CD4-positive, alpha-beta T cell (primary cell): Measurements from ENCODE around the gene GOLGA7B. TPM values are rescaled to one million over a fixed set of nuclear protein-coding genes. Genes with fewer than 3 reads are reported as not detected.

Source experiments
- ATAC-seq: fragments of 200-7000 bp; cut with Tn5 transposase; one replicate; pipeline ENCODE4 v1.10.0; 2022; ENCODE audit warnings: mild to moderate bottlenecking; ENCODE audit not compliant: poor library complexity
- CTCF ChIA-PET: fragments of 350-600 bp; sonication (Branson Sonifier 250); formaldehyde crosslinking; loops from one replicate; lab custom pipeline; 2021; ENCODE audit warnings: antibody characterized with exemption, inconsistent platforms; lab: Charles Lee
- POLR2A ChIA-PET: fragments of 350-600 bp; sonication (Branson Sonifier 250); formaldehyde crosslinking; loops from one replicate; lab custom pipeline; 2021; ENCODE audit warnings: antibody characterized with exemption, inconsistent platforms; lab: Charles Lee
- DNase-seq, 14 experiments: peaks; one replicate each; pipeline ENCODE4 v3.0.0-alpha.2; 2013 to 2020; ENCODE audit warnings: mixed read lengths in 2 of 14
- H3K27ac ChIP-seq, 2 donors: one replicate each; pipeline versions ENCODE4 v1.5.1 to v1.7.0; 2013; ENCODE audit warnings: low read length in 2 of 2, low read depth in 1 of 2, mild to moderate bottlenecking in 1 of 2
- H3K27me3 ChIP-seq, 2 experiments: 1 replicate in 1 of 2; 2 replicates in 1 of 2; pipeline versions ENCODE4 v1.6.1 to v1.7.0; 2013; ENCODE audit warnings: low read length in 2 of 2, control low read depth in 1 of 2, mild to moderate bottlenecking in 1 of 2, moderate library complexity in 1 of 2; ENCODE audit not compliant: insufficient read depth in 2 of 2, control insufficient read depth in 1 of 2
- H3K36me3 ChIP-seq: one replicate; pipeline ENCODE4 v1.6.1; 2013; ENCODE audit warnings: low read length, control low read depth; ENCODE audit not compliant: insufficient read depth
- H3K4me1 ChIP-seq: one replicate; pipeline ENCODE4 v1.6.1; 2013; ENCODE audit warnings: low read length, control low read depth; ENCODE audit not compliant: insufficient read depth
- H3K4me3 ChIP-seq: one replicate; pipeline ENCODE4 v1.5.1; 2013; ENCODE audit warnings: mild to moderate bottlenecking, low read length, moderate library complexity
- H3K9me3 ChIP-seq, 2 experiments: 1 replicate in 1 of 2; 2 replicates in 1 of 2; pipeline versions ENCODE4 v1.6.1 to v1.7.0; 2013; ENCODE audit warnings: low read length in 2 of 2, mild to moderate bottlenecking in 2 of 2, control low read depth in 1 of 2, moderate library complexity in 1 of 2; ENCODE audit not compliant: control insufficient read depth in 1 of 2, insufficient read depth in 1 of 2
- H3K27ac Mint-ChIP-seq: one replicate; pipeline ENCODE4 v1.8.0; 2020; ENCODE audit warnings: mixed read lengths
- H3K27me3 Mint-ChIP-seq: one replicate; pipeline ENCODE4 v1.8.0; 2021; ENCODE audit warnings: mixed read lengths
- H3K36me3 Mint-ChIP-seq: one replicate; pipeline ENCODE4 v1.8.0; 2021; ENCODE audit warnings: low read depth, mixed read lengths
- H3K4me1 Mint-ChIP-seq: one replicate; pipeline ENCODE4 v1.8.0; 2021; ENCODE audit warnings: low read depth, mixed read lengths
- H3K4me3 Mint-ChIP-seq: one replicate; pipeline ENCODE4 v1.8.0; 2020; ENCODE audit warnings: mild to moderate bottlenecking, mixed read lengths
- H3K9me3 Mint-ChIP-seq: one replicate; pipeline ENCODE4 v1.8.0; 2020; ENCODE audit warnings: mixed read lengths
- CTCF ChIP-seq: fragments of 200-600 bp; IDR thresholded peaks from one replicate; pipeline ENCODE4 v1.8.0; 2022; ENCODE audit warnings: antibody characterized with exemption, mild to moderate bottlenecking
- intact Hi-C, 2 experiments: fragments of 100-400 bp; cut with DNase I in 1 of 2; cut with micrococcal nuclease in 1 of 2; formaldehyde crosslinking; loops; one replicate each; pipeline versions ENCODE4 v1.15.1 to v1.9.0; 2023 to 2025; cut with DNase I, micrococcal nuclease
- total RNA-seq, 174 experiments: library from RNA in 2 of 174; stranded (reverse) in 2 of 174; gene quantifications; one replicate each; pipeline ENCODE4 v1.2.3 and lab custom pipeline; 2021 to 2026

GOLGA7B gene
- total RNA-seq, 2 experiments from 2014 or later: 4.5 to 6.1 TPM

DNA sequence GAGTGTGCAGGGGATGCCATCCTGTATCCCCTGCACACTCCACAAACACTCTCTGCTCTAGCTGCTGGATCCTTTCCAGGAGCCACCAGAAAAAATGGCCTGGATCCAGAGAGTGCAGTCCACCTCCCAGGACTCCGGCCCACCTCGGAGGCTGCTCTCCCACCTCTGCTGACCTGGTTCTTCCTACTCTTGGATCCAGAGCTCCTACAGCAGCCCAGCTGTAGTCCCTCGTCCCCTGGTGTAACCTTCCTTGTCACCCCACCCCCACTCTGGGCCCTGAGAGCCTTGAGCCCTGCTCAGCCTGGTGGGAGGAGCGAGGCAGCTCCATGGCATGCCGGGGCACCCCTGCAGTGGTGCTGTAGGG, 54.4 kb downstream of the GOLGA7B start:
- Histone ChIP-seq H3K4me1 (no peaks in the 10 kb centered on the region), H3K4me3 (no peak overlapping the region), H3K9me3 (no peaks in the 10 kb centered on the region), H3K36me3 (no peaks in the 10 kb centered on the region), H3K27me3 (peaks cover 0 to 3% of the 10 kb centered on the region in 2 experiments), H3K27ac (no peak overlapping the region)
- ChIA-PET CTCF (no interaction called here), POLR2A (no interaction called here)
- ATAC-seq (no peak), DNase-seq (no peak)
- no peaks in the 10 kb centered on the region for H3K36me3 Mint-ChIP-seq
- no peak overlapping the region for H3K4me3 Mint-ChIP-seq
- TF ChIP-seq CTCF: no peak
- intact Hi-C loops: no loop called here
- no peak overlapping the region for H3K27ac Mint-ChIP-seq
- no peaks in the 10 kb centered on the region for H3K4me1 Mint-ChIP-seq
- H3K27me3 Mint-ChIP-seq: peaks cover 32% of the 10 kb centered on the region
- no peaks in the 10 kb centered on the region for H3K9me3 Mint-ChIP-seq

DNA sequence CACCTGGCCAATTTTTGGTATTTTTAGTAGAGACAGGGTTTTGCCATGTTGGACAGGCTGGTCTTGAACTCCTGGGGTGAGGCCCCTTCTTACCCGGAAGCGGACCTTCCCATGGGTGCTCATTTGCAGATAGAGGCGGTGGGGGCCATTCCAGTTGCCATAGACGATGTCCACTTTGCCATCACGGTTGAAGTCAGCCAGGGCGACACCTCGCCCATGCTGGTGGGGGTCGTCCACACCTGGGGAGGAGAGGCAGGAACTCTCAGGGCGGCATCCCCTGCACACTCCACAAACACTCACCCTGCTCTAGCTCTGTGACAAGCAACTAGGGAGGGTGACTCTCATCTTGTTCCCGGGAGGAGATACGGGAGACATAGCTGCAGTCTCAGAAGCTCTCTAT, 54.9 kb downstream of the GOLGA7B start:
- Histone ChIP-seq H3K4me1 (no peaks in the 10 kb centered on the region), H3K9me3 (no peaks in the 10 kb centered on the region), H3K4me3 (no peak overlapping the region), H3K27ac (no peak overlapping the region), H3K27me3 (peaks cover 0 to 3% of the 10 kb centered on the region in 2 experiments), H3K36me3 (no peaks in the 10 kb centered on the region)
- ATAC-seq (no peak), DNase-seq (no peak)
- TF ChIP-seq CTCF: no peak
- Mint-ChIP-seq H3K27ac (no peak overlapping the region), H3K36me3 (no peaks in the 10 kb centered on the region), H3K9me3 (no peaks in the 10 kb centered on the region), H3K4me1 (no peaks in the 10 kb centered on the region), H3K4me3 (no peak overlapping the region), H3K27me3 (peaks cover 32% of the 10 kb centered on the region)
- ChIA-PET CTCF (no interaction called here), POLR2A (no interaction called here)
- intact Hi-C loops: no loop called here

DNA sequence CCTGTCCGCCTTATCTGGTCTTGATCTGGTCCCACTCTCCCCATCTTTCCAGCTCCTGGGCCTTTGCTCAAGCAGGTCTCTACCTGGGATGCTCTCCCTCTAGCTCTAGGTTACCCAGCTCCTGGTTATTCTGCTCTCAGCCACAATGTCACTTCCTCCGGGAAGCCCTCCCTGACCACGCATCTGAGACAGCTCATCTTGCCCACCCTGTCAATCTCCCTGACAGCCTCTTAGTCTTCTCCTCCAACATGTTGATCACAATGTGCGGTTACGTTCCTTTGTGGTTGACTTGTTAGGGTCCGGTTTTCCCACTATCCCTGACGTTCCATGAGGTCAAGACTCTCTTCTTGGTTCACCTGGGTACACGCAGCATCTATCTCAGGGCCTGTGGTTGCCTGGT, 55.6 kb downstream of the GOLGA7B start:
- ChIA-PET CTCF (no interaction called here), POLR2A (no interaction called here)
- Histone ChIP-seq H3K4me1 (no peaks in the 10 kb centered on the region), H3K27me3 (peaks cover 0 to 3% of the 10 kb centered on the region in 2 experiments), H3K9me3 (no peaks in the 10 kb centered on the region), H3K36me3 (no peaks in the 10 kb centered on the region), H3K4me3 (no peak overlapping the region), H3K27ac (no peak overlapping the region)
- intact Hi-C loops: no loop called here
- no peaks in the 10 kb centered on the region for H3K36me3 Mint-ChIP-seq
- H3K4me1 Mint-ChIP-seq: no peaks in the 10 kb centered on the region
- H3K9me3 Mint-ChIP-seq: no peaks in the 10 kb centered on the region
- no peak overlapping the region for H3K27ac Mint-ChIP-seq
- DNase-seq (no peak), ATAC-seq (no peak)
- H3K4me3 Mint-ChIP-seq: no peak overlapping the region
- TF ChIP-seq CTCF: no peak
- peaks cover 32% of the 10 kb centered on the region for H3K27me3 Mint-ChIP-seq
